ACC112 (cell line): ENCODE results near the gene EBP.
A peak's percentile ranks its signal among the peaks of the same experiment; 100 is the strongest.

Experiments used
- H2AFZ ChIP-seq: fragments of 200-600 bp; sonication (generic); one replicate; pipeline ENCODE4 v1.6.0; 2017; ENCODE audit warnings: antibody characterized with exemption, low read length; ENCODE audit not compliant: unreplicated experiment
- H3K27ac ChIP-seq: fragments of 200-600 bp; sonication (generic); 2 replicates; pipeline ENCODE4 v1.5.1; 2014; ENCODE audit warnings: low read depth, mild to moderate bottlenecking, antibody characterized with exemption, low read length, moderate library complexity
- H3K27me3 ChIP-seq: fragments of 200-600 bp; sonication (generic); 2 replicates; pipeline ENCODE4 v1.6.1; 2014; ENCODE audit warnings: mild to moderate bottlenecking, antibody characterized with exemption, low read length, moderate library complexity, mixed read lengths; ENCODE audit not compliant: insufficient read depth
- H3K36me3 ChIP-seq: fragments of 200-600 bp; sonication (generic); 2 replicates; pipeline ENCODE4 v1.6.1; 2016; ENCODE audit warnings: mild to moderate bottlenecking, antibody characterized with exemption, low read length, moderate library complexity, mixed read lengths; ENCODE audit not compliant: insufficient read depth
- H3K4me1 ChIP-seq: fragments of 200-600 bp; sonication (generic); one replicate; pipeline ENCODE4 v1.6.1; 2016; ENCODE audit warnings: low read length, mixed read lengths; ENCODE audit not compliant: insufficient read depth, unreplicated experiment, control insufficient read depth
- H3K4me3 ChIP-seq: fragments of 200-600 bp; sonication (generic); 2 replicates; pipeline ENCODE4 v1.5.1; 2014; ENCODE audit warnings: mild to moderate bottlenecking, low read depth, low read length
- H3K79me2 ChIP-seq: fragments of 200-600 bp; sonication (generic); one replicate; pipeline ENCODE4 v1.6.0; 2016; ENCODE audit warnings: low read length; ENCODE audit not compliant: control insufficient read depth, unreplicated experiment, insufficient read depth

The EBP gene

DNA sequence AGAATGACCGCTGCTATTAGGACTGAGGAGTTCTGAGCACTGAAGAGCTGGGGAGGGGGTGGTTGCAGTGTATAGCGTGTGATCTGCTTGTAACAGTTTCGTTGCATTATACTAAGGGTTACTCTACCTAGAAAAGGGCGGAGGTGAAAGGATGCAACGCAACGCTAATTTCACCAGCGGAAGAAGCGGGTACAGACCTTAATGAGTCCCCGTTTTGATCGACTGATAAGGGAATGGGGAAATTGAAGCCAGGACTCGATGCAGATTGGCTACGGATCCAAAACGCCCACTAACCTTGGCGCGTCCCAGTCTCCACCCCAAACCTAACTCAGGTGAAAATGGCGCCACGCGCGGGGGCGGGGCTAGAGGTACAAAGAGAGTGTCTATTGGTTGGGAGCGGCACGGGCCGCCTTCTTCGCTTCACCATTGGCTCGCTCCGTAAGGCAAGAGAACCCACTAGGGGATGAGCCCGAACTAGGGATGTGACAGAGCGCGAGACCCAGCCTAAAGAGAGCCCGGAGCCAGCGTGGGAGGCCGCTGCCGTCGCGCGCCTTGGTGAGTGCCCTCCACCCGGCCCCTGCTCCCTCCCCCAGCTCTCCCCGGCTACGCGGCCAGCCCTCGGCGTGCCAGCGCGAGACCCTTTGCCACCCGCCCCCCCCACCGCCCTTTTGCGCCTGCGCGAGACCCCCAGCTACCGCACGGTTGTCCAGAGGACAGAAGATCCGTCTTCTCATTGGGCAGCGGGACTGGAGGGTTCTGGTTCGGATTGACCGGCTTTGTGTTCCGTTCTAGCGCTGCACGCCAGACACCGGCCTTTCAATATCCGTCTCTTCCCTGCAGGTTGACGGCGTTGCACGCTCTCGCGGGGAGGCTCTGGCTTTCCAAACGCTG, at the start of gene EBP:
Gene EBP, plus strand, starts transcription at position 456 of the 891 bp plus-strand sequence. CDS start 1,964 bp downstream, outside the sequence.
- Histone ChIP-seq H3K27ac (peak within 1 kb of the TSS; percentile 42; the same call in 1 of the 2 replicates), H3K79me2 (peaks cover 5% of the 10 kb centered on the region), H3K36me3 (no peaks in the 10 kb centered on the region), H3K27me3 (no peaks in the 10 kb centered on the region), H2AFZ (peak within 1 kb of the TSS; percentile 39), H3K4me3 (peak within 1 kb of the TSS; percentile 81), H3K4me1 (no peaks in the 10 kb centered on the region)

DNA sequence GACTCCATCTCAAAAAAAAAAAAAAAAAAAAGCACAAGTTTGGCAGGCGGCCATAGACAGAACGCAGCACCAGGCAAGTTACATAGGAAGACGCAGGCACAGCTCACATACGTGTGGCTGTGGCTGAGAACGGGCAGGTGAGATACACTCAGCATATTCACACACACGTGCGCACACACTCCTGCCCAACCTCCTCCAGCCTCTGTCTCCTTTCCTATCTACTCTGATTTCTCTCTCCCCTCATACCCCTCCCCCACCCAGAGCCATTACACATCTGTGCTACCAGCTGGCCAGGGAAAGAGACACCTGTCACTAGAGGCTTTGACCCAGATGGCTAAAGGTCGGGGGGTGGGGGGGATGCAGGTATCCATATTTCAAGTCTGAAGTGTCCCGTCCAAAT, 49.4 kb upstream of the EBP start:
- H3K27me3 ChIP-seq: no peaks in the 10 kb centered on the region
- H2AFZ ChIP-seq: no peak overlapping the region
- H3K27ac ChIP-seq: no peak overlapping the region
- H3K36me3 ChIP-seq: no peaks in the 10 kb centered on the region
- peaks cover 25% of the 10 kb centered on the region for H3K79me2 ChIP-seq
- H3K4me3 ChIP-seq: no peak overlapping the region
- no peaks in the 10 kb centered on the region for H3K4me1 ChIP-seq

DNA sequence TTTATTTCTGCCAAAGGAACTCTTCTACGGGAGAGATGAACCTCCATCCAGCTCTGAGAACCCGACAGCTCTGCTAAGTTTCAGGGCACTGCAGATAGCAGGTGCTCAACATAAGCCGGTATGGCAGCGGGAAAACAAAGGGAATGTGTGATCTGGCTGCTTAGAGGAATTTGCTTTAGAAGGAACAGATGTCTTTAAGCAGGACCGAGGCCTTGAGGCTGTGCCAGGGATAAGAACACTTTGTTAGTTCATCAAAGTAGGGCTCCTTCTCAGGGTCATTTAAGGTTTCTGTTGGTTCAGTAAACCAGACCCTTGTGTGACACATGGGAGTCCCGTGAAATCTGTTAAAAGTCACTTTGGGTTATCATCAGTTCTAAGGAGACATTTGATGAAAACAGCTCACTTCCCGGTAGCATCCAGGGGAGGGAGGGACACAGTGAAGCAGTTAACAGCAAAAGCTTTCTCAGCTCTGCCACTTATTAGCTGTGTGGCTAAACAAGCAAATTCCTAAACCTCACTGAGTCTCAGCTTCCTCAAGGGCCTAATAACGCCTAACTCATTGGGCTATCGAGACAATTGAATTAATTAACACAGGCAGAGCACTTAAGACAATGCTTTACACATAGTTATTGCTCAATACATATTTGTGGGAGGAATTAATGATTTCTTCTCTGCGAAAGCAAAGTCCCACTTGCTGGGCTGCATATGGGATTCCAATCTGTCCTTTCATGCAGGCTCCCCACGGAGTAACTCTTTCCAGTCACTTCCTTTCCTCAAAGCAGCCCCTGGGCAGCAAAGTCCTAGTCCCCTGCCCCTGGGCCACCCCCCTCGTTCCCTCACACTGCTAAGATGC, 48.5 kb upstream of the EBP start:
- Histone ChIP-seq H2AFZ (peak overlapping the region; percentile 38), H3K4me1 (peaks cover 3% of the 10 kb centered on the region), H3K4me3 (no peak overlapping the region), H3K36me3 (no peaks in the 10 kb centered on the region), H3K27me3 (no peaks in the 10 kb centered on the region), H3K79me2 (peaks cover 25% of the 10 kb centered on the region), H3K27ac (no peak overlapping the region)

DNA sequence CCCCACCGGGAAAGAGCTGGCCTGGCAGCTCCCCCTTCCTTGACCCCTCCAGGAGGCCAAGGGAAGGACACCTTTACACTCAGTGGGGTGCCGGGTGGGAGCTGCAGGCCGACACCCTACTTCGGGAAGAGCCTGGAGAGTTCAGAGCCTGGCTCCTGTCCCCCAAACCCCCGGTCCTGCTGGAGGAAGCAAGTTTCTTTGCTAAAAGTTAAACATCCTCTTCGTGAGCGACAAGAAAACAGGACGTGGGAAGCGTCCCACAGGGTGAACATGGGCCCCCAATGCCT, 48.0 kb upstream of the EBP start:
- no peak overlapping the region for H3K4me3 ChIP-seq
- H3K27ac ChIP-seq: no peak overlapping the region

DNA sequence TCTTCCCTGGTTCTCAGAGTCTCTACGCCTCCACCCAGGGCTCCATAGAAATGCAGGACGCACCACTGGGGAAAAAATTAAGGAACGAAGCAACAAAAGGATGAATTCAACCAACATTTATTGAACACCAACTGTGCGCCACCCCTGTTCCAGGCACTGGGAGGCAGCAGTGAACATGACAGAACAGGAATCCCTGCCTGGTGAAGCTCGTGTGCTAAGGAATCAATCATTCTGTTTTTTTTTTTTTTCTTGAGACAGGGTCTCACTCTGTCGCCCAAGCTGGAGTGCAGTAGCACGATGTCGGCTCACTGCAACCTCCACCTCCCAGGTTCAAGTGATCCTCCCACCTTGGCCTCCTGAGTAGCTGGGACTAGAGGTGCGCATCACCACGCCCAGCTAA, 47.5 kb upstream of the EBP start:
- Histone ChIP-seq H2AFZ (no peak overlapping the region), H3K27ac (no peak overlapping the region), H3K27me3 (no peaks in the 10 kb centered on the region), H3K4me3 (no peak overlapping the region), H3K36me3 (no peaks in the 10 kb centered on the region), H3K79me2 (peaks cover 32% of the 10 kb centered on the region), H3K4me1 (peaks cover 3% of the 10 kb centered on the region)

More for the DNA sequence above, 48.0 kb upstream of the EBP start:
- Histone ChIP-seq H3K36me3 (no peaks in the 10 kb centered on the region), H3K79me2 (peaks cover 30% of the 10 kb centered on the region), H3K4me1 (peaks cover 3% of the 10 kb centered on the region), H3K27me3 (no peaks in the 10 kb centered on the region), H2AFZ (no peak overlapping the region)

DNA sequence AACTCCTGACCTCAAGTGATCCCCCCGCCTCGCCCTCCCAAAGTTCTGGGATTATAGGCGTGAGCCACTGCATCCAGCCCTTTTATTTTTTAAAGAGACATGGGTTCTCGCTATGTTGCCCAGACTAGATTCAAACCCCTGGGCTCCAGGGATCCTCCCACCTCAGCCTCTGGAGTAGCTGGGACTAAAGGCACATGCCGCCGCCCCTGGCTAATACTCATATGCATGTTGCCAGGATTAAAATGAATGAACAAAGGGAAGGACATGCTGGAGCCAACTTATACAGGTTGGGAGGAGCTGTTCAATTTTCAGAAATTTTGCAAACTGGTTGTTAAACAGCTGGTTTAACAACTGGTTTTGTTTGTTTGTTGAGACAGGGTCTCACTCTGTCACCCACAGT, 47.0 kb upstream of the EBP start:
- no peaks in the 10 kb centered on the region for H3K36me3 ChIP-seq
- H3K79me2 ChIP-seq: peaks cover 34% of the 10 kb centered on the region
- no peak overlapping the region; the same call in 1 of the 2 replicates for H3K4me3 ChIP-seq
- no peaks in the 10 kb centered on the region for H3K27me3 ChIP-seq
- peaks cover 3% of the 10 kb centered on the region for H3K4me1 ChIP-seq
- no peak overlapping the region for H3K27ac ChIP-seq
- H2AFZ ChIP-seq: no peak overlapping the region

DNA sequence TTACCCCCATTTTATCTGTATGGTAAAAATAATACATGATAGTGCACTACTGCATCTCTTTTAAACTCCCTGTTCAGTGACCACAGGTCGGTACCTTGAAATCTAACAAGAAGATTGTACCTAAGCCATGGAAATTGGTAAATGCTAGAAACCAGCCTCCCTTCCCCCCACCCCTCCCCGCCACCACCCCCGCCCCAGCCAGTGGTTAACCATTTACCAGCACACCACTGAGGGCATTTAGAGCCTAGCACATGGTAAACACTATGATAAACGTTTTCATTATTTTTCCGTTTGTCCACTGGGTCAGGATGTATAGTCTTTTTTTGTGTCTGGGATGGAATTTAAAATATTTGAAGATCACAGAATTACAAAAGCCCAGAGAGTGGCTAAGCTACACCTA, 46.3 kb upstream of the EBP start:
- Histone ChIP-seq H3K27ac (peak overlapping the region; percentile 68; the same call in 1 of the 2 replicates), H3K36me3 (no peaks in the 10 kb centered on the region), H3K4me3 (peak overlapping the region; percentile 94), H3K4me1 (peaks cover 3% of the 10 kb centered on the region), H2AFZ (peak overlapping the region; percentile 62), H3K79me2 (peaks cover 36% of the 10 kb centered on the region), H3K27me3 (no peaks in the 10 kb centered on the region)

DNA sequence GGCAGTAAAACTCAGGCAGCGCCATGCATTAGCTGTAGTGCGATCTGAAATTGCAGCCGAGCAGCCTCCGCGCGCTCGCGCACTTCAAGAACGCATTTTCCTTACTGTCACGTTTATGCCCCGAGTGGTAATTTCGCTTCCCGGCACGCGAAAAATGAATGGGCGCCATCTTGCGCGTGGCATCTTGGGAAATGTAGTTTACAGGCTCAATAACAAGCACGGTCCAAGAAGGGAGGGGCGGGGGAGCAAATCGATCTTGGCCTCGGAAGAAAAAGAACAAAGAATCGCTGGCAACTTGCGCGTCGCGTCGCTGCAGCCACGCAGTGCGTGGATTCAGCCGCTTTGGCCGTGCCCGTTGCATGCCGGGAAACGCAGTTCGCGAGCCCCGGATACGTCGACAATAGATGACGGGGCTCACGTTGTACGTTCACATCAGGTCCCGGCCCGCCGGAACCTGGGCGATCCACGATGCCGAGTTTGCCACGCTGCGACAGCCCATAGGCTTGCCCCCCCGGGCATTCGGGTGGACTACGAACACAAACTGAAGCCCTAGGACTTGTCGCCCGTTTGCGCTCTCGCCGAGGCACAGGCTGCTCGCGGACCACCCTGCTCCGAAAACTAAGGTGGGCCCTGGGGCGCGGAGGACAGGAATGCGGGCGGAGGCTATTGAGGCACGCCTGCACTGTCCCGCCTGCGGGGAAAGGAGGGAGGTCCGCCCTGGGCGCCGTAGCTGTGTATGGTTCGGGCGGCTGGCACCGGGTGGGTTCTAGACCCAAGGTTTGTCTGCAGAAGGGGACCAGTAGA, 45.6 kb upstream of the EBP start, which contains the start of gene FTSJ1:
Gene FTSJ1, plus strand, starts transcription at position 426 of the 804 bp plus-strand sequence. CDS start 1,849 bp downstream, outside the sequence.
- peaks cover 3% of the 10 kb centered on the region for H3K4me1 ChIP-seq
- H3K4me3 ChIP-seq: peak within 1 kb of the TSS; percentile 94
- H3K27me3 ChIP-seq: no peaks in the 10 kb centered on the region
- peaks cover 38% of the 10 kb centered on the region for H3K79me2 ChIP-seq
- H3K36me3 ChIP-seq: no peaks in the 10 kb centered on the region
- H3K27ac ChIP-seq: peak within 1 kb of the TSS; percentile 68
- peak within 1 kb of the TSS; percentile 62 for H2AFZ ChIP-seq

DNA sequence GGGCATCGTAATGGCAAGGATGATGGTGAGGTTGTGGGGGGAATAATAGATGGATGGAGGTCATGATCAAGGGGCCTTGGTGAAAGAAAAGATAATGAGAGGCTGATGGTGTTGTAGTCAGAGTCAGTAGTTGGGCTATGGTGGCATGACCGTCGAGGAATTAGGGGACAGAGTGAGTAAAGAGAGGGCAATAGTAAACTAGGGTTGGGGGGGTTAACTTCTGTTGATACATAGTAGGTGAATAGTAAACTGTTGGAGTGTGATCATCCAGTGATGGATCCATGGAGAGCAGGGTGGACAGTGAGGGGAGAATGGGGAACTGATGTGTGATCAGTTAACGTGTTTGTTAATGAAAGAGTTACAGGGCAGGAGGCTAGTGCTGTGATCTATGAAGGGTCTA, 44.7 kb upstream of the EBP start:
- H2AFZ ChIP-seq: no peak overlapping the region
- 0 out of 2 replicates have a peak overlapping the region, but pooled peaks have one; percentile 68 for H3K27ac ChIP-seq
- H3K4me1 ChIP-seq: peaks cover 3% of the 10 kb centered on the region
- H3K4me3 ChIP-seq: peak overlapping the region; percentile 94
- H3K79me2 ChIP-seq: peaks cover 38% of the 10 kb centered on the region
- H3K27me3 ChIP-seq: no peaks in the 10 kb centered on the region
- H3K36me3 ChIP-seq: no peaks in the 10 kb centered on the region
